Fibroblast of lung (primary cell): ENCODE measurements around the gene MAPKAPK3. TPM values are rescaled to one million over a fixed set of nuclear protein-coding genes. Genes with fewer than 3 reads are reported as not detected.

Experiments used
- DNase-seq, 2 donors: peaks; one replicate each; pipeline versions ENCODE4 v3.0.0 to v3.0.0-alpha.2; 2010; ENCODE audit warnings: low read depth in 2 of 2
- H2AFZ ChIP-seq: 2 replicates; pipeline ENCODE4 v1.5.1; 2012; ENCODE audit warnings: low read length, control low read depth, inconsistent platforms
- H3K27ac ChIP-seq: 2 replicates; pipeline ENCODE4 v1.5.1; 2011; ENCODE audit warnings: low read length, control low read depth; ENCODE audit not compliant: insufficient read depth
- H3K27me3 ChIP-seq: 2 replicates; pipeline ENCODE4 v1.5.1; 2011; ENCODE audit warnings: mild to moderate bottlenecking, low read length; ENCODE audit not compliant: control insufficient read depth, insufficient read depth
- H3K36me3 ChIP-seq: 2 replicates; pipeline ENCODE4 v1.5.1; 2011; ENCODE audit warnings: low read length; ENCODE audit not compliant: control insufficient read depth, insufficient read depth
- H3K4me1 ChIP-seq: 2 replicates; pipeline ENCODE4 v1.5.1; 2011; ENCODE audit warnings: low read length; ENCODE audit not compliant: control insufficient read depth, insufficient read depth; ENCODE audit errors: extremely low read depth
- H3K4me2 ChIP-seq: 2 replicates; pipeline ENCODE4 v1.5.1; 2011; ENCODE audit warnings: low read length, control low read depth; ENCODE audit not compliant: insufficient read depth; ENCODE audit errors: extremely low read depth
- H3K4me3 ChIP-seq, 4 experiments: fragments of 200-600 bp in 1 of 4; sonication (generic) in 1 of 4; replicated peaks in 1 of 4; 2 replicates each; pipeline ENCODE4 v1.5.1; 2011 to 2016; ENCODE audit warnings: low read length in 4 of 4, low read depth in 3 of 4, mild to moderate bottlenecking in 3 of 4, control low read depth in 2 of 4, inconsistent platforms in 1 of 4, mixed read lengths in 1 of 4; ENCODE audit not compliant: insufficient read depth in 1 of 4; ENCODE audit errors: control extremely low read depth in 1 of 4
- H3K79me2 ChIP-seq: 2 replicates; pipeline ENCODE4 v1.5.1; 2012; ENCODE audit warnings: mild to moderate bottlenecking, low read length, inconsistent platforms; ENCODE audit not compliant: control insufficient read depth, insufficient read depth
- H3K9ac ChIP-seq: 2 replicates; pipeline ENCODE4 v1.5.1; 2011; ENCODE audit warnings: mild to moderate bottlenecking, low read length, control low read depth; ENCODE audit not compliant: insufficient read depth
- H3K9me3 ChIP-seq: 2 replicates; pipeline ENCODE4 v1.5.1; 2012; ENCODE audit warnings: low read depth, low read length; ENCODE audit not compliant: control insufficient read depth, insufficient read depth
- H4K20me1 ChIP-seq: 2 replicates; pipeline ENCODE4 v1.5.1; 2011; ENCODE audit warnings: low read length; ENCODE audit not compliant: control insufficient read depth, insufficient read depth; ENCODE audit errors: extremely low read depth
- EZH2 ChIP-seq: IDR thresholded peaks from 2 replicates; pipeline ENCODE4 v1.5.1; 2012; ENCODE audit warnings: low read length, control low read depth, mild to moderate bottlenecking; ENCODE audit errors: missing control alignments
- polyA plus RNA-seq, 2 donors: library from polyadenylated mRNA; depleted of rRNA in 1 of 2; stranded (reverse) in 1 of 2; unstranded in 1 of 2; fragments of >200 nt; gene quantifications; 2 replicates each; pipeline ENCODE4 v1.2.1, GENCODE V29; 2011 to 2012; ENCODE audit warnings: missing spikeins in 1 of 2
- total RNA-seq: library from RNA; depleted of rRNA; stranded (reverse); fragments of >200 nt; gene quantifications from 2 replicates; pipeline ENCODE4 v1.2.1, GENCODE V29; 2014
- TF ChIP-seq, protein P1 (sequence below), 2 donors: IDR thresholded peaks in 1 of 2; conservative IDR thresholded peaks in 1 of 2; 1 replicate in 1 of 2; 2 replicates in 1 of 2; pipeline ENCODE4 v1.5.1; 2011 to 2012; ENCODE audit warnings: low read length in 2 of 2, control low read depth in 1 of 2, inconsistent platforms in 1 of 2, low read depth in 1 of 2, mild to moderate bottlenecking in 1 of 2

MAPKAPK3 gene
- total and polyA plus RNA-seq, 2 donors (not counting 1 experiment from before 2014, with no cell fraction given), result 34.3 to 38.4 TPM

DNA sequence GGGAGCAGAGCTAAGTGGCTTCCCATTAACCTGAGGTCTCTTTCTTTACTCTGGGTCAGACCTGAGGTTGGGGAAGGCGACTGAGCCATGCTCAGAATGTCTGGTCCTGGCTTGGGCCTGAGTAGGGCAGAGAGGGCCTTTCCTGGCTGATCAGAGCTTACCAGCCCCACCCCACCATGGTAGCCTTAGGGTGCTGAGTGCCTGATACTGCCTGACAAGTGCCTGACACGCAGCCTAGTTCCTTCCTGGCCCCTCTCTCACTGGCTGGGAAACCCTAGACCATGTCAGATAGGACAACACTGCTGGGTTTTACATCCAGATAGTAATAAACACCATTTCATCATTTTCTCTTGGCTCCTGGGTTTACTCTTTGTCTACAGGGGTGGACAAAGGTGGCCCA is 32.0 kb downstream of the MAPKAPK3 start:
- H2AFZ ChIP-seq, result no peak overlapping the region
- H4K20me1 ChIP-seq, result no peaks in the 10 kb centered on the region
- H3K4me1 ChIP-seq, result no peaks in the 10 kb centered on the region
- no peaks in the 10 kb centered on the region for H3K27me3 ChIP-seq
- DNase-seq, result no peak
- no peak overlapping the region for H3K4me3 ChIP-seq
- H3K79me2 ChIP-seq, result no peaks in the 10 kb centered on the region
- no peaks in the 10 kb centered on the region for H3K36me3 ChIP-seq
- TF ChIP-seq EZH2, result no peak
- TF ChIP-seq, protein P1, sequence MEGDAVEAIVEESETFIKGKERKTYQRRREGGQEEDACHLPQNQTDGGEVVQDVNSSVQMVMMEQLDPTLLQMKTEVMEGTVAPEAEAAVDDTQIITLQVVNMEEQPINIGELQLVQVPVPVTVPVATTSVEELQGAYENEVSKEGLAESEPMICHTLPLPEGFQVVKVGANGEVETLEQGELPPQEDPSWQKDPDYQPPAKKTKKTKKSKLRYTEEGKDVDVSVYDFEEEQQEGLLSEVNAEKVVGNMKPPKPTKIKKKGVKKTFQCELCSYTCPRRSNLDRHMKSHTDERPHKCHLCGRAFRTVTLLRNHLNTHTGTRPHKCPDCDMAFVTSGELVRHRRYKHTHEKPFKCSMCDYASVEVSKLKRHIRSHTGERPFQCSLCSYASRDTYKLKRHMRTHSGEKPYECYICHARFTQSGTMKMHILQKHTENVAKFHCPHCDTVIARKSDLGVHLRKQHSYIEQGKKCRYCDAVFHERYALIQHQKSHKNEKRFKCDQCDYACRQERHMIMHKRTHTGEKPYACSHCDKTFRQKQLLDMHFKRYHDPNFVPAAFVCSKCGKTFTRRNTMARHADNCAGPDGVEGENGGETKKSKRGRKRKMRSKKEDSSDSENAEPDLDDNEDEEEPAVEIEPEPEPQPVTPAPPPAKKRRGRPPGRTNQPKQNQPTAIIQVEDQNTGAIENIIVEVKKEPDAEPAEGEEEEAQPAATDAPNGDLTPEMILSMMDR (conservative IDR thresholded peaks at IDR 0.05 in 1 of 2, IDR thresholded peaks at IDR 0.05 in 1 of 2; ENCODE audit: low read depth in 1 of 2, low read length in 2 of 2), result no peak
- peak overlapping the region; percentile 7 for H3K9ac ChIP-seq
- H3K9me3 ChIP-seq, result no peaks in the 10 kb centered on the region
- H3K4me2 ChIP-seq, result no peak overlapping the region
- no peak overlapping the region for H3K27ac ChIP-seq

DNA sequence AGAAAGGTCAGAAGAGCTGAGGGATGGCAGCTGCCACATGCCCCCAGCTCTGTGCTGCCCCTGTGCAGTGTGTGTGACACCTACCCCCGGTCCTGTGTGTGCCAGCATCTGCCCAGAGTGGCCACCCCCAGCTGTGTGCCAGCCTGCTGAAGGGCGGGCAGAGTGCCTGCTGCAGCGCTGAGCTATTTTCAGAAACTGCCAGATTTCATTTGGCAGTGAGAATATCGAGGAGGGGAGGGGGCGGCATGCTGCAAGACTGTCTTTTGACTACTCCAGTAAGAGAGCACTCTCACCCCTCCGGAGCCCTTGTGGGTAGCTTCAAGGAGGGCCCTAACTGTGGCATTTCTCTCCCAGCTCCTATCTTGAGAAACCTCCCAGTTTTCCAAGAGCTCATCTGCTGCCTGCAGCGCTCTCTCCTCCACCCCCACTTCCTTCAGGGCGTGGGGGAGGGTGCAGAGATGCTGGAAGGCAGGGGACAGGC is 32.5 kb downstream of the MAPKAPK3 start:
- Histone ChIP-seq H3K4me3 (no peak overlapping the region), H3K27me3 (no peaks in the 10 kb centered on the region), H3K4me1 (no peaks in the 10 kb centered on the region), H3K9ac (no peak overlapping the region), H3K9me3 (no peaks in the 10 kb centered on the region), H3K79me2 (no peaks in the 10 kb centered on the region), H3K27ac (no peak overlapping the region), H2AFZ (no peak overlapping the region), H3K36me3 (no peaks in the 10 kb centered on the region), H3K4me2 (no peak overlapping the region), H4K20me1 (no peaks in the 10 kb centered on the region)
- TF ChIP-seq, protein P1 (conservative IDR thresholded peaks at IDR 0.05 in 1 of 2, IDR thresholded peaks at IDR 0.05 in 1 of 2; ENCODE audit: low read depth in 1 of 2, low read length in 2 of 2), result no peak
- TF ChIP-seq EZH2, result no peak
- no peak for DNase-seq

DNA sequence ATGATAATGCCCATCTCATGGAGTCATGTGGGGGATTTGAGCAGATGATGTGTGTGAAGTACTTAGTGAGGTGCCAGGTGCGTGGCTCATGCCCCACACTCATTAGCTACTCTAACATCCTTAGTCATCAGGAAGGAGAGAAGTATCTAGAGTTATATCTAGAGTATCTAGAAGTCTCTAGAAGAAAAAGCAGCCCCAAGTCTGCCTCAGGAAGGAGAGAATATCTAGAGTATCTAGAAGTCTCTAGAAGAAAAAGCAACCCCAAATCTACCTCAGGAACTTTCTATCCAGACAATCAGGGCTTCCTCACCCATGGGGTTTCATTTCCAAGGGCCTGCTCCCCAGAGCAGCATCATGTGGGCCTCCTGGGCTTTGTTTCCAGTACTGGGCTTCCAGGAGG is 33.1 kb downstream of the MAPKAPK3 start:
- H3K4me1 ChIP-seq, result no peaks in the 10 kb centered on the region
- no peaks in the 10 kb centered on the region for H3K79me2 ChIP-seq
- no peaks in the 10 kb centered on the region for H3K36me3 ChIP-seq
- H3K9ac ChIP-seq, result no peak overlapping the region
- H3K4me3 ChIP-seq, result no peak overlapping the region
- TF ChIP-seq EZH2, result no peak
- TF ChIP-seq, protein P1 (conservative IDR thresholded peaks at IDR 0.05 in 1 of 2, IDR thresholded peaks at IDR 0.05 in 1 of 2; ENCODE audit: low read depth in 1 of 2, low read length in 2 of 2), result no peak
- H4K20me1 ChIP-seq, result no peaks in the 10 kb centered on the region
- no peaks in the 10 kb centered on the region for H3K27me3 ChIP-seq
- no peak overlapping the region for H2AFZ ChIP-seq
- no peak overlapping the region for H3K4me2 ChIP-seq
- H3K27ac ChIP-seq, result no peak overlapping the region
- no peak for DNase-seq
- H3K9me3 ChIP-seq, result no peaks in the 10 kb centered on the region
